GM12801 (cell line): ENCODE measurements around the gene PLEKHG1.

Experiments
- TF ChIP-seq, protein P1 (sequence below): IDR thresholded peaks from one replicate; pipeline ENCODE4 v1.5.1; 2011; ENCODE audit warnings: control low read depth; ENCODE audit not compliant: insufficient read length; ENCODE audit errors: extremely low read depth

The PLEKHG1 gene

DNA sequence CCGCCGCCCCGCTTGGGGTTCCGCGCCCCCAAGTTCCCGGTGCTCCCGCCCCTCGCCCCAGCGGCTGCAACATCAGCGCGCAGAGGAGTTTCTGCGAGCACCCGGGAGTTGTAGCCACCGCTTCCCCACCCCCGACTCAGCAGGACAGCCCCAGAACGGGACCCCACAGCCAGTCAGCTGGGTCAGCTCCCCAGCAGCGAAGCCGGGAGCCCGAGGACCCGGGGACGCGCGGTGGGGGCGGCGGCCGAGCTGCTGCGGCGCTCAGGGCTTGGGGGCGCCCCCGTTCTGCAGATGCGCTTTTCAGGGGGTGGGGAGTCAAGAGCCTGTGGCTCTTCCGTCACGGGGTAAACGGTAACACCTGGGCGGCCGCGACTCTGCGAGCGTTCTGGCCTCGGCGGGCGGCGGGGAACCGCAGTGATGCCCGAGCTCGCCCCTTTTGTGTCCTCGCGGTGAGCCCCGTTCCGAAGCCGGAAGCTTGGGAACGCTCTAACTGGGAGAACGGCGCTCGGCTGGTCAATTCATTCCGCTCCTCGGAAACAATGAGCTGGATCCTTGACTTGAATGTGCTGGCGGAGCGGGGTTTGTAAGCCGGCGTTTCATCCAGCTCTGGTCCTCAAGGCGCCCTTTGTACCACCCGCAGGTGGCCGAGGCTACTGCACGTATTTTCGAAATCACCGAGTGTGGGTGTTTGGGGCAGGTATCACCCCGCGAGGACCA lies 774 bp downstream of the PLEKHG1 start:
- TF ChIP-seq, protein P1, sequence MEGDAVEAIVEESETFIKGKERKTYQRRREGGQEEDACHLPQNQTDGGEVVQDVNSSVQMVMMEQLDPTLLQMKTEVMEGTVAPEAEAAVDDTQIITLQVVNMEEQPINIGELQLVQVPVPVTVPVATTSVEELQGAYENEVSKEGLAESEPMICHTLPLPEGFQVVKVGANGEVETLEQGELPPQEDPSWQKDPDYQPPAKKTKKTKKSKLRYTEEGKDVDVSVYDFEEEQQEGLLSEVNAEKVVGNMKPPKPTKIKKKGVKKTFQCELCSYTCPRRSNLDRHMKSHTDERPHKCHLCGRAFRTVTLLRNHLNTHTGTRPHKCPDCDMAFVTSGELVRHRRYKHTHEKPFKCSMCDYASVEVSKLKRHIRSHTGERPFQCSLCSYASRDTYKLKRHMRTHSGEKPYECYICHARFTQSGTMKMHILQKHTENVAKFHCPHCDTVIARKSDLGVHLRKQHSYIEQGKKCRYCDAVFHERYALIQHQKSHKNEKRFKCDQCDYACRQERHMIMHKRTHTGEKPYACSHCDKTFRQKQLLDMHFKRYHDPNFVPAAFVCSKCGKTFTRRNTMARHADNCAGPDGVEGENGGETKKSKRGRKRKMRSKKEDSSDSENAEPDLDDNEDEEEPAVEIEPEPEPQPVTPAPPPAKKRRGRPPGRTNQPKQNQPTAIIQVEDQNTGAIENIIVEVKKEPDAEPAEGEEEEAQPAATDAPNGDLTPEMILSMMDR: no peak

DNA sequence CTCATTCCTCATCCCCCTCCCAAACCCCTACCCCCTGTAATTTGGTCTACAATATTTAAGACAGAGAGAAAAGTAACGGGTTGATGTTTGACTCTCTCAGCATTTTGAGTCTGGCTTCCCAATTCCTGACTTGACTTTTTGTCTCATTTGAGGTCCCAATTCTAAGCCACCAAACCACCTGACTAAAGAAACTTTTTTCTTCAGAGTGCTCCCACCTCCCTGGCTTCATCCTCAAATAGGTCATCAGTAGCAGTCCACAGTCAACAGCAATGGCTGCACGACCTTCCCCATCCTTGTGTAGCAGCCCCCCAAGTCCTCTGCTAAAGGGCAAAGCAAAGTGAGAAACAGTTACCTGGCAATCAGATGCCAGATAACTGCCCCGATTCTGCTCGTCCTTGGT lies 1.8 kb downstream of the PLEKHG1 start:
- TF ChIP-seq, protein P1: no peak

DNA sequence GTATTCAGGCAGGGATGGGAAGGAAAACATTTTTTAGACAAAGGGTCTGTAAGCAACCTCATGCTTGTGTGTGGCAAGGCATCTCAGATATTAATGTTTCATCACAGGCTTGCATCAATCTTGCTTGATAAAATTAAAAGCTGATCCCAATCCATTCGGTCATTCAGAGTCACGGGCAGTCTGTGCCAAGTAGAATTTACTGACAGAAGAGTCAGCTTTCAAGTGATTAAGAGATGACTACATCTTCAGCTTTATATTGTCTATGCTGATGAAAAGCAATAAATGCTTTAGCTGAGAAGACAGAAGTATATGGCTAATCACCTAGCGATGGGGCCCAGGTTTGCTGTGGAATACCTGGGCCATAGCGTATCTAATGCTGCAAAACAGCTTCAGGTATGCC lies 3.5 kb downstream of the PLEKHG1 start:
- TF ChIP-seq, protein P1: no peak

DNA sequence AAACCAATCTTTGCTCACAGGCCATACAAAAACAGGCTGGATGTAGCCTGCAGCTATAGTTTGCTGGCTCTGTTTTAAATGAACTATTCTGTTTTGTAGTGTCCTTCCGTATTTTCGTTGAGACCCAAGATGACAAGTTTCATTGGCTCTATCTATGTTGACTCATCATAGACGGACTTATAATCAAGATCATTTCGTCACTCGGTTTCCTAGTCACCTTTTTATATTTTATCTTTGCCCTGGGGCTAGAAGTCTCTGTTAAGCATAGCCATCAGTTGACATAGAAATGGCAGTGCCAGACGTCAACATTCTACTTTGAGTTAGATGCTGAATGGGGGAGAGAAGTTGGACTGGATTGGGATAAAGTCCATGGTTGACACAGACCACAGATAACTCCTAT lies 4.8 kb downstream of the PLEKHG1 start:
- TF ChIP-seq, protein P1: no peak

DNA sequence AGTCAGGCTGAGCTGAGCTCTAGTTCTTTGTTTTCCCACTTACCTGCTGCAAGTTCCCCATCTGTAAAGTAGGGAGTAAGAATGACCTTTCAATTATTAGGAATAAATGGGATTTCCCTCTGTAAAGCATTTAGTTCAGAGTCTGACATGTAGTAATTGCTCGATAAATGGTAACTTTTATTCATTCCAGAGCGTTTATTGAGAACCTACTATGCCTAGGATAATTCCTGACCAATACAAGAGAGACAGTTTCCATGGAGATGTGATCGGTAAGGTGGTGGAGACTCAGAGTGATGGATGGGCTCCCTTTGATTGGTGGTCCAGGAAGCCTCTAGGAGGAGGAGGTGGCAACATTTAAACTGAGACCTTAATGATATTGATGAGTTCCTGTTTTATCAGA lies 5.6 kb downstream of the PLEKHG1 start:
- TF ChIP-seq, protein P1: no peak

DNA sequence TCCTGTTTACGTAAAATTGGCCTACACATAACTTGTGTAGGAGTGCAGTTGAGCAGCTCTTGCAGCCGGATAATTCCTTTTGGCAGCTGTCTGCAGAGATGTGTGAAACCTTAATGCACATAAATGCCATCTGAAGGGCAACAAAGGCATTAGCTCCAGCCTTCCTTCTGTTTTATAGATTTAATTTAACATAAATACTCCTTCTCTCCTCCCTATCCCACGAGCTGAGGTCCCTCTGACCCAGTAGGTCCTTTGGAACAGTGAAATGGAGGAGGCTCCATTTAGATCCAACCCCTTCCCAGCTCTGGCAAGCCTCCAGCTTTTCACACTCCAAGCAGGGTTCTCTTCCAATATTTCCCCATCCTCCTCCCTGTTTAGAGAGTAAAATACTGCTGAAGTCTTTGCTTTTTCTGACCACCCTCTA lies 6.5 kb downstream of the PLEKHG1 start:
- TF ChIP-seq, protein P1: no peak

DNA sequence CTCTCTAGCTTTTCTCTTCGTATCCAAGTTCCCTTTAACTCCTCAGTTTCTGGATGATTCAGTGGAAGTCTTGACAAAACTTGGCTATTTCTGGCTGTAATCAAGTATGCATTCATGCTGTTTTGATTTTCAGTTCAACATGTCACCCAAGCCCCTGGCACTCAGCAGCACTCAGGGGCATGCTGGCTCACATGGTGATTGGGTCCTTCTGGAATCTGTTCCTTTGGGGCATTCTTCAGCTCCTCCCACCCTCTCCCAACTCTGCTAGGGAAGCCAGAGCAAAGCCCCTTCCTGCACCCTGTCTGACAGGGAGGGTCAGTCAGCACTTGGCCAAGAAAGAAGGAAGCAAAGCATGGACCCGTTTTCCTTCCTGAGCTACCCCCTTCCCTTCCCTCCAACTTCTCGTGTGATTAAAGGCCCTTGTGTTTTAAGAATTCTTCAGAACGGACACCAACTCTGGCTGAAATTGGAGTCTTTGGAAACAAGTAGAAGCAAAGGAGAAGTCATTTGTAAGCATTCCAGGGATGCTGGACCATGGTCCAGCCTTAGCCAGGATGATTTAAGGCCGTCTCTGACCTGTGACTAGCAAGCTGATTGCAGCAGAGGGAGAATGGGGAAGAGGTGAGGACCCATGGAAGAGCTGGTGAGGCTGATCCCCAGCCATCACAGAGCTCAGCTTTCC lies 7.1 kb downstream of the PLEKHG1 start:
- TF ChIP-seq, protein P1: no peak
